GM19467 (cell line): ENCODE results near the gene TMEM260.
"Not testable (repeated sequence)": the region's sequence is repeated elsewhere in the genome, so short reads cannot be mapped to it uniquely, and the experiment has no call there.

ENCODE experiments used
- ATAC-seq: cut with Tn5 transposase; IDR thresholded peaks from one replicate; pipeline ENCODE4 v1.9.1; 2021; ENCODE audit warnings: mild to moderate bottlenecking, moderate library complexity; ENCODE audit not compliant: unreplicated experiment

The TMEM260 gene

GRCh38 chr14:56666716-56667115, 87.1 kb downstream of the TMEM260 start:
- no peak for ATAC-seq

GRCh38 chr14:56667290-56667689, 87.7 kb downstream of the TMEM260 start:
- ATAC-seq = not testable (repeated sequence)

- ATAC-seq = no peak
Observed at GRCh38 chr14:56676042-56676441, 96.4 kb downstream of the TMEM260 start.

- ATAC-seq = no peak
Observed at GRCh38 chr14:56678838-56679237, 99.2 kb downstream of the TMEM260 start.

- no peak for ATAC-seq
Observed at GRCh38 chr14:56686416-56686815, 106.8 kb downstream of the TMEM260 start.

- ATAC-seq = no peak
Observed at GRCh38 chr14:56687123-56687522, 107.5 kb downstream of the TMEM260 start.

GRCh38 chr14:56694609-56695008, 115.0 kb downstream of the TMEM260 start:
- ATAC-seq = no peak

GRCh38 chr14:56695216-56695615, 115.6 kb downstream of the TMEM260 start:
- not testable (repeated sequence) for ATAC-seq
